Naive B cell (primary cell): Measurements from ENCODE around the gene DNAH5. TPM values are rescaled to one million over a fixed set of nuclear protein-coding genes. Genes with fewer than 3 reads are reported as not detected.
"Not testable (repeated sequence)": the region's sequence is repeated elsewhere in the genome, so short reads cannot be mapped to it uniquely, and the experiment has no call there.

ENCODE experiments used
- ATAC-seq, 2 donors: fragments of 150-1000 bp; cut with Tn5 transposase; 2 replicates each; pipeline ENCODE4 v1.10.0; 2021; ENCODE audit warnings: low read depth in 2 of 2, mild to moderate bottlenecking in 2 of 2, moderate library complexity in 2 of 2
- DNase-seq: peaks from one replicate; pipeline ENCODE4 v3.0.0; 2022
- H3K27ac Mint-ChIP-seq, 6 donors: one replicate each; pipeline ENCODE4 v1.8.0; 2020 to 2022; ENCODE audit warnings: mild to moderate bottlenecking in 6 of 6, mixed read lengths in 6 of 6, moderate library complexity in 5 of 6, inconsistent platforms in 2 of 6
- H3K27me3 Mint-ChIP-seq, 3 donors: one replicate each; pipeline ENCODE4 v1.8.0; 2021 to 2022; ENCODE audit warnings: mixed read lengths in 3 of 3, mild to moderate bottlenecking in 1 of 3
- H3K36me3 Mint-ChIP-seq, 2 donors: one replicate each; pipeline ENCODE4 v1.8.0; 2020 to 2022; ENCODE audit warnings: mixed read lengths in 2 of 2, inconsistent platforms in 1 of 2, mild to moderate bottlenecking in 1 of 2
- H3K4me1 Mint-ChIP-seq, 3 donors: one replicate each; pipeline ENCODE4 v1.8.0; 2020 to 2022; ENCODE audit warnings: mixed read lengths in 3 of 3, inconsistent platforms in 1 of 3, mild to moderate bottlenecking in 1 of 3, moderate library complexity in 1 of 3
- H3K4me3 Mint-ChIP-seq, 8 donors: one replicate each; pipeline ENCODE4 v1.8.0; 2020 to 2022; ENCODE audit warnings: mild to moderate bottlenecking in 8 of 8, mixed read lengths in 8 of 8, moderate library complexity in 8 of 8, inconsistent platforms in 2 of 8
- H3K9me3 Mint-ChIP-seq, 7 donors: one replicate each; pipeline ENCODE4 v1.8.0; 2020 to 2022; ENCODE audit warnings: mixed read lengths in 7 of 7, mild to moderate bottlenecking in 5 of 7, inconsistent platforms in 2 of 7, moderate library complexity in 1 of 7
- polyA plus RNA-seq, 6 donors: library from polyadenylated mRNA; unstranded; fragments of 300-500 nt; fragmentation: Illumina TruSeq; gene quantifications; one replicate each; pipeline ENCODE4 v1.2.3, GENCODE V29; 2021; ENCODE audit warnings: low read depth in 6 of 6

The DNAH5 gene
- polyA plus RNA-seq, 6 donors from 2014 or later = not detected

GRCh38 chr5:13865312-13865711 is 79.2 kb downstream of the DNAH5 start:
- DNase-seq (no peak), ATAC-seq (no peak)
- Mint-ChIP-seq H3K4me3 (no peak overlapping the region), H3K27ac (no peak overlapping the region), H3K27me3 (no peaks in the 10 kb centered on the region), H3K4me1 (no peaks in the 10 kb centered on the region), H3K36me3 (no peaks in the 10 kb centered on the region), H3K9me3 (peaks cover 0 to 10% (median 6%) of the 10 kb centered on the region in 7 donors)

GRCh38 chr5:13860146-13860545 is 84.3 kb downstream of the DNAH5 start:
- no peak for ATAC-seq
- H3K27ac Mint-ChIP-seq = no peak overlapping the region
- no peak for DNase-seq

GRCh38 chr5:13859270-13860065 is 85.0 kb downstream of the DNAH5 start:
- Mint-ChIP-seq H3K27ac (no peak overlapping the region), H3K9me3 (peaks cover 5 to 27% (median 13%) of the 10 kb centered on the region in 7 donors), H3K27me3 (no peaks in the 10 kb centered on the region), H3K36me3 (no peaks in the 10 kb centered on the region), H3K4me3 (no peak overlapping the region), H3K4me1 (no peaks in the 10 kb centered on the region)
- DNase-seq = no peak
- ATAC-seq = no peak

More at GRCh38 chr5:13860146-13860545, 84.3 kb downstream of the DNAH5 start:
- no peaks in the 10 kb centered on the region for H3K4me1 Mint-ChIP-seq
- H3K4me3 Mint-ChIP-seq = no peak overlapping the region
- H3K36me3 Mint-ChIP-seq = no peaks in the 10 kb centered on the region
- H3K9me3 Mint-ChIP-seq = peaks cover 5 to 27% (median 13%) of the 10 kb centered on the region in 7 donors
- no peaks in the 10 kb centered on the region for H3K27me3 Mint-ChIP-seq

- H3K27ac Mint-ChIP-seq = no peak overlapping the region
- H3K4me1 Mint-ChIP-seq = no peaks in the 10 kb centered on the region
- peaks cover 0 to 3% (median 1%) of the 10 kb centered on the region in 7 donors for H3K9me3 Mint-ChIP-seq
- H3K36me3 Mint-ChIP-seq = no peaks in the 10 kb centered on the region
- H3K27me3 Mint-ChIP-seq = no peaks in the 10 kb centered on the region
- no peak for DNase-seq
- no peak for ATAC-seq
- no peak overlapping the region for H3K4me3 Mint-ChIP-seq
These were observed 101.2 kb downstream of the DNAH5 start for GRCh38 chr5:13843175-13843846.

GRCh38 chr5:13833440-13833839 is 111.0 kb downstream of the DNAH5 start:
- Mint-ChIP-seq H3K4me1 (no peaks in the 10 kb centered on the region), H3K36me3 (peaks cover 0 to 19% of the 10 kb centered on the region in 2 donors), H3K27me3 (peaks cover 0 to 4% (median 0%) of the 10 kb centered on the region in 3 donors), H3K9me3 (peaks cover 0 to 20% (median 10%) of the 10 kb centered on the region in 7 donors), H3K27ac (no peak overlapping the region), H3K4me3 (no peak overlapping the region)
- ATAC-seq (no peak), DNase-seq (no peak)

GRCh38 chr5:13831351-13831750 is 113.1 kb downstream of the DNAH5 start:
- H3K36me3 Mint-ChIP-seq = peaks cover 0 to 6% of the 10 kb centered on the region in 2 donors
- H3K27me3 Mint-ChIP-seq = no peaks in the 10 kb centered on the region
- no peak for DNase-seq
- no peak overlapping the region for H3K27ac Mint-ChIP-seq
- H3K4me3 Mint-ChIP-seq = no peak overlapping the region
- H3K4me1 Mint-ChIP-seq = no peaks in the 10 kb centered on the region
- H3K9me3 Mint-ChIP-seq = peaks cover 6 to 35% (median 18%) of the 10 kb centered on the region in 7 donors
- ATAC-seq = no peak

- Mint-ChIP-seq H3K9me3 (peaks cover 6 to 41% (median 16%) of the 10 kb centered on the region in 7 donors), H3K36me3 (no peaks in the 10 kb centered on the region), H3K27ac (no peak overlapping the region), H3K4me1 (no peaks in the 10 kb centered on the region), H3K27me3 (no peaks in the 10 kb centered on the region), H3K4me3 (no peak overlapping the region)
- ATAC-seq (no peak), DNase-seq (no peak)
These were observed 114.0 kb downstream of the DNAH5 start for GRCh38 chr5:13830536-13830935.

GRCh38 chr5:13821366-13821765 is 123.1 kb downstream of the DNAH5 start:
- ATAC-seq = no peak
- Mint-ChIP-seq H3K4me1 (no peaks in the 10 kb centered on the region), H3K27ac (no peak overlapping the region), H3K9me3 (peaks cover 0 to 6% (median 2%) of the 10 kb centered on the region in 7 donors), H3K36me3 (no peaks in the 10 kb centered on the region), H3K27me3 (no peaks in the 10 kb centered on the region), H3K4me3 (no peak overlapping the region)
- DNase-seq = no peak

GRCh38 chr5:13816126-13816525 is 128.4 kb downstream of the DNAH5 start:
- no peak overlapping the region for H3K4me3 Mint-ChIP-seq
- DNase-seq (no peak), ATAC-seq (no peak)
- no peaks in the 10 kb centered on the region for H3K27me3 Mint-ChIP-seq
- no peaks in the 10 kb centered on the region for H3K36me3 Mint-ChIP-seq
- H3K4me1 Mint-ChIP-seq = no peaks in the 10 kb centered on the region
- no peak overlapping the region for H3K27ac Mint-ChIP-seq
- H3K9me3 Mint-ChIP-seq = peaks cover 0 to 2% (median 0%) of the 10 kb centered on the region in 7 donors

- H3K4me1 Mint-ChIP-seq = no peaks in the 10 kb centered on the region
- no peak overlapping the region for H3K27ac Mint-ChIP-seq
- H3K9me3 Mint-ChIP-seq = peaks cover 0 to 2% (median 0%) of the 10 kb centered on the region in 7 donors
- H3K36me3 Mint-ChIP-seq = no peaks in the 10 kb centered on the region
- H3K4me3 Mint-ChIP-seq = no peak overlapping the region
- ATAC-seq = no peak
- H3K27me3 Mint-ChIP-seq = no peaks in the 10 kb centered on the region
- no peak for DNase-seq
These were observed 130.2 kb downstream of the DNAH5 start for GRCh38 chr5:13814301-13814700.

- Mint-ChIP-seq H3K27ac (no peak overlapping the region), H3K4me3 (no peak overlapping the region), H3K36me3 (no peaks in the 10 kb centered on the region), H3K4me1 (no peaks in the 10 kb centered on the region), H3K9me3 (peaks cover 0 to 6% (median 1%) of the 10 kb centered on the region in 7 donors), H3K27me3 (no peaks in the 10 kb centered on the region)
- ATAC-seq (no peak), DNase-seq (no peak)
These were observed 134.6 kb downstream of the DNAH5 start for GRCh38 chr5:13809921-13810320.

GRCh38 chr5:13804336-13804735 is 140.2 kb downstream of the DNAH5 start:
- DNase-seq (no peak), ATAC-seq (no peak)
- Mint-ChIP-seq H3K27me3 (no peaks in the 10 kb centered on the region), H3K4me1 (no peaks in the 10 kb centered on the region), H3K36me3 (no peaks in the 10 kb centered on the region), H3K9me3 (peaks cover 0 to 12% (median 3%) of the 10 kb centered on the region in 7 donors), H3K4me3 (no peak overlapping the region), H3K27ac (no peak overlapping the region)

GRCh38 chr5:13798569-13798968 is 145.9 kb downstream of the DNAH5 start:
- not testable (repeated sequence) for H3K4me3 Mint-ChIP-seq, H3K4me1 Mint-ChIP-seq, H3K36me3 Mint-ChIP-seq, ATAC-seq, DNase-seq, H3K27ac Mint-ChIP-seq, H3K27me3 Mint-ChIP-seq
- peaks cover 6 to 22% (median 9%) of the 10 kb centered on the region in 7 donors for H3K9me3 Mint-ChIP-seq
